ENCODE measurements around the gene MMP28.

Gene MMP28

GRCh38 chr17:35716897-35717465 lies 78.5 kb downstream of the MMP28 start:
- no peak for DNase-seq

- DNase-seq = no peak
These were observed 79.3 kb downstream of the MMP28 start for GRCh38 chr17:35716173-35716572.

Measured in NCI-H774 (cell line).